Effector memory CD4-positive, alpha-beta T cell (primary cell): ENCODE results near the gene FANCI.
A peak's percentile ranks its signal among the peaks of the same experiment; 100 is the strongest.
"Not testable (repeated sequence)": the region's sequence is repeated elsewhere in the genome, so short reads cannot be mapped to it uniquely, and the experiment has no call there.

Source experiments
- DNase-seq, 3 donors: peaks; one replicate each; pipeline ENCODE4 v3.0.0-alpha.2; 2020
- H3K27ac ChIP-seq: 2 replicates; pipeline ENCODE4 v1.7.0; 2013; ENCODE audit warnings: mild to moderate bottlenecking, low read length, moderate library complexity; ENCODE audit not compliant: insufficient read depth, poor library complexity, severe bottlenecking
- H3K27me3 ChIP-seq: replicated peaks from 2 replicates; pipeline ENCODE4 v1.7.0; 2013; ENCODE audit warnings: mild to moderate bottlenecking, low read length; ENCODE audit not compliant: insufficient read depth, control insufficient read depth, poor library complexity, severe bottlenecking
- H3K36me3 ChIP-seq: 2 replicates; pipeline ENCODE4 v1.7.0; 2013; ENCODE audit warnings: mild to moderate bottlenecking, low read length, moderate library complexity; ENCODE audit not compliant: control insufficient read depth, insufficient read depth
- H3K4me1 ChIP-seq: 2 replicates; pipeline ENCODE4 v1.7.0; 2013; ENCODE audit warnings: low read length, mild to moderate bottlenecking; ENCODE audit not compliant: control insufficient read depth, insufficient read depth, poor library complexity, severe bottlenecking
- H3K4me3 ChIP-seq: 2 replicates; pipeline ENCODE4 v1.7.0; 2013; ENCODE audit warnings: low read length, low read depth, mild to moderate bottlenecking; ENCODE audit not compliant: insufficient read depth, poor library complexity, severe bottlenecking
- H3K9me3 ChIP-seq: 2 replicates; pipeline ENCODE4 v1.7.0; 2013; ENCODE audit warnings: mild to moderate bottlenecking, low read length, moderate library complexity; ENCODE audit not compliant: control insufficient read depth

FANCI gene

DNA sequence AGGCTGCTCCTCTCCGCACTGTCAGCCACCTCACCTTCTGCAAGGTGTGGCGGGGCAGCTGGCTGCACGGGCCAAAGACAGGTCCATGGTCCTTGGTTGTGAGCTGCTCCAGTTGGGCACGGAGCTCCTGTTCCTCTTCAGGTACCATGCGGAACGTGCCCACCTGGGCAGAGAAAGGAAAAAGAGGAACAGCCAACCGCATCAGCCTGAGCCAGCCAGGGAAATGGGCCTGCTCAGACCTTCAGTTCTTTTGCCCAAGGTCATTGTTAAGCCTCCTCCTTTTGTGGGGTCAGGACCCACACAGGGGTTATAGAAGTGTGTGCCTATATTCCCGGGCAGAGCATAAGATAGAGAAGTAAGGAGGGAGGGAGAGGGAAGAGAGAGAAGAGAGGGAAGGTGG is 25.2 kb upstream of the FANCI start:
- no peaks in the 10 kb centered on the region for H3K27me3 ChIP-seq
- no peak overlapping the region for H3K27ac ChIP-seq
- H3K4me3 ChIP-seq: no peak overlapping the region
- H3K4me1 ChIP-seq: no peaks in the 10 kb centered on the region
- DNase-seq: no peak
- H3K36me3 ChIP-seq: no peaks in the 10 kb centered on the region
- no peaks in the 10 kb centered on the region for H3K9me3 ChIP-seq

DNA sequence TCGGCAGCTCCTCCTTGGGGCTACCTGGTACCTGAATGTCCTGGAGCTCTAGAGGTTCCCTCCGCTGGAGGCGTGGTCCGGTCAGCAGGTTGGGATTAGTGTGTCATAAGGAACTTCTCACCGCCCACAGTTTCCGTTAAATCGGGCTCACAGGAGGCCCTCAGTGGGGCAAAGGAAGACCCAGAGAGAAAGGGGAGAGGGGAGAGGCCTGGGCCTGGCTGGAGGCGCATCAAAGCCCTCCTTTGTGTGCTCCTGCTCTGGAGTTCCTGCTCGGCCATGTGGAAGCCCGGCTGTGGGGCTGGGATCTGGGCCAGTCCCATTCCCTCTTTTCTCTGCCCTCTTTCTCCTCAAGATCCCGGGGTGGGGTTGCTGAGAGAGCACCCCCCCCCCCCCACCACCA is 22.2 kb upstream of the FANCI start, which contains the start of gene RLBP1:
TSS of gene RLBP1 (minus strand) at position 37 of the 400 bp plus-strand sequence. CDS start 2,604 bp downstream, outside the sequence.
- DNase-seq: no peak
- Histone ChIP-seq H3K27ac (no peak within 1 kb of the TSS), H3K27me3 (no peaks in the 10 kb centered on the region), H3K4me3 (no peak within 1 kb of the TSS), H3K9me3 (no peaks in the 10 kb centered on the region), H3K36me3 (no peaks in the 10 kb centered on the region), H3K4me1 (no peaks in the 10 kb centered on the region)

DNA sequence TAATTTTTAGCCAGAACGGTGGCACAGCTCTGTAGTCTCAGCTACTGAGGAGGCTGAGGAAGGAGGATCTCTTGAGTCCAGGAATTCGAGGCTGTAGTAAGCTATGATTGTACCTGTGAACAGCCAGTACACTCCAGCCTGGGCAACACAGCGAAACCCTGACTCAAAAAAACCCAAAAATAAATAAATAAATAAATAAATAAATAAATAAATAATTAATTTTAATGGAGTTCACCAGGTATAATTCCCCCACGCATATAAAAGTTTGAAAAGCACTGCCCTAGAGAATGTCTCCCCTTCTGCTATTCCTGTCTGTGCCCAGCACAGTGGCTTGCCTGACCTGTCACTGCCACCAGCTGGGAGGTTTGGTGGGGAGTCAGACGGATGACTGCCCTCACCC is 18.2 kb upstream of the FANCI start:
- Histone ChIP-seq H3K4me3 (no peak overlapping the region), H3K27me3 (no peaks in the 10 kb centered on the region), H3K4me1 (no peaks in the 10 kb centered on the region), H3K36me3 (no peaks in the 10 kb centered on the region), H3K9me3 (no peaks in the 10 kb centered on the region), H3K27ac (no peak overlapping the region)
- no peak for DNase-seq

DNA sequence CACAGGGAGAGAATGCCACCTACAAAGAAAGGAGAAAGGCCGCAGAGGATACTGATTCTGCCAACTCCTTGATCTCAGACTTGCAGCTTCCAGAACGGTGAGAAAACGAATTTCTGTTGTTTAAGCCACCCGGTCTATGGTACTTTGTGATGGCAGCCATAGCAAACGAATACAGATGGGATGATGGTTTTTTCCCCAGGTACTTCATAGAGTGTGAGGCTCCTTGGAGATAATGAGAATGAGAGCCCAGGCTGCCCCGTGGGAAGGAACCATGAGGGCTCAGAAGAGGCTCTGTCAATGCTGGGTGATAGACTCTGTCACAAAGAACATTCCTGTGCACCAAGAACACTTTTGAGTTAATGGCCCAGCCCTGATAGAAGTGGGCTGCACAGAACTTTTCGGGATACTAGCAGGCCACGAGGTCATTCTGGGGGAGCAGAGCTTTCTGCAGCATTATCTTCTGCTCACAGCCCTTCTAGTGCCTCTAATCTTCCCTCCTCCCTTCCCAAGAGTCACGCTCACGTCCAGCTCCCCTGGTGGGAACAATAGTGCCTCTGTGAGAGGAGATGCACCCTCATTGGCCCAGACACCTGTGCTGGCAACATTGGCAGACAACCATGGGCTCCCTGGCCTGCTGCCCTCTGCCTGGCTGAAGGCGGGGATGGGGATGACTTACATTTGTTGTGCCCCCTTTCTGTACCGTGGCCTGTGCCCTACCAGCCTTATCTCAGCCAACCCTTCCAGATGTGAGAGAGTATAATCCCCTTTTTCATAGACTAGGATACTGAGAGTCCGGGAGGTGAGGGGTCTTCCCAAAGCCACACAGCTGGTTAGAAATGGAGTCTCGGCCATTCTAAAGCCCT is 17.2 kb upstream of the FANCI start:
- DNase-seq: no peak
- no peak overlapping the region for H3K27ac ChIP-seq
- no peak overlapping the region for H3K4me3 ChIP-seq
- H3K36me3 ChIP-seq: no peaks in the 10 kb centered on the region
- H3K4me1 ChIP-seq: no peaks in the 10 kb centered on the region
- H3K27me3 ChIP-seq: no peaks in the 10 kb centered on the region
- no peaks in the 10 kb centered on the region for H3K9me3 ChIP-seq

DNA sequence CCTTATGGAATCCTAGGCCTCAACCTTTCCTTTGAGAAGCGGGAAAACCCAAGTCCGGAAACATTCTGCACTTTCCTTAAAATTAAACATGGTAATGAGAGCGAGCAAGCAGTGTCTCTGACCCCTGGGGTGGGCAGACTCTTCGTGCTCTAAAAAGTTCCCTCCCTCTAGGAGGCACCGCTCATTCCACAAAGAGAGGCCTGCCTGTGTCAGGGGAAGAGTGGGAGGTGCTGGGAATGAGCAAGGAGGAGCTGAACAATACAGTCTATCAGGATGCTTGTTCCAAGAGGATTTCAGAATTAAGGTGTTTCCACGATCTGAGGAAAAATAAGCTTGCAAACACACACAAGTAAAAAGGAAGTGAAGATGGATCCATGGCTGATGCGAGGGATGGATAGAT is 16.4 kb upstream of the FANCI start:
- no peaks in the 10 kb centered on the region for H3K36me3 ChIP-seq
- H3K27ac ChIP-seq: no peak overlapping the region
- H3K4me3 ChIP-seq: no peak overlapping the region
- no peak for DNase-seq
- no peaks in the 10 kb centered on the region for H3K27me3 ChIP-seq
- H3K4me1 ChIP-seq: no peaks in the 10 kb centered on the region
- H3K9me3 ChIP-seq: no peaks in the 10 kb centered on the region

DNA sequence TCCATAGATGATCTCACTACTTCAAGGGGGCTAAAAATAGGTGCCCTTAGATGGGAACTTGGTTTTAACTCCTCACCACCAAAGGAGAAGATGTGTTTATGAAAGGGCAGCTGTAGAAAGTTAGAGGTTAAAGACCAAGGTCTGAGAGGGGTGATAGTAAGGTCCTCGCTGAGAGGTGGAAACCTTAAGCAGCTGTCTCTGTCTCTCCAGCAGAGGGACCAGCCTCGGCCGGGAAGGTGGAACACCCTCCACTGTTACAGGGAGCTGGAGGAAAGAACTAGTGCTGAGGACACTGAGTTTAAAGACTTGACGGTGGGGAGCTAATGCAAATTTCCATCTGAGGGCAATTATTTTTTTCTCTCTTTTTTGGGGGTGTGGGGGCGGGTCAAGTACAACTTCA is 13.5 kb upstream of the FANCI start:
- Histone ChIP-seq H3K9me3 (no peaks in the 10 kb centered on the region), H3K4me3 (no peak overlapping the region), H3K4me1 (no peaks in the 10 kb centered on the region), H3K27me3 (no peaks in the 10 kb centered on the region), H3K27ac (no peak overlapping the region), H3K36me3 (no peaks in the 10 kb centered on the region)
- no peak for DNase-seq

DNA sequence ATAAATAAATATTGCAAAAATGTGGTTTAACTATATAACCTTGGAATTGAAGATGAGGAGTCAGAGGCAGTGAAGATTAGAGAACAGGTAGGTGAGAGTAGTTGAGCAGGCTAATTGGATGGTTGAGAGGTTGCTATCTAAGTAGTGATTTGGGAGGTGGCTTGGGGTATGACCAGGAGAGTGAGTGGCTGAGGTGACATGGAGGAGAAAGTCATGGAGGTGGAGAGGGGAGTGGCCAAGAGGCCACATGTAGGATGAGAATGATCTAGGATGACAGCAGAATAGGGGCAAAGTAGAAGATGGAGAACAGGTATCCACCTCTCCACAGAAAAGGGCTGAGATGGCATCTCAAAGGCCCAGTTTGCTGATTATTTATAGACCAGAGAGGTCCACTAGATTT is 11.9 kb upstream of the FANCI start:
- no peak overlapping the region for H3K27ac ChIP-seq
- no peaks in the 10 kb centered on the region for H3K27me3 ChIP-seq
- no peak overlapping the region for H3K4me3 ChIP-seq
- no peaks in the 10 kb centered on the region for H3K36me3 ChIP-seq
- H3K9me3 ChIP-seq: no peaks in the 10 kb centered on the region
- DNase-seq: no peak
- H3K4me1 ChIP-seq: no peaks in the 10 kb centered on the region

DNA sequence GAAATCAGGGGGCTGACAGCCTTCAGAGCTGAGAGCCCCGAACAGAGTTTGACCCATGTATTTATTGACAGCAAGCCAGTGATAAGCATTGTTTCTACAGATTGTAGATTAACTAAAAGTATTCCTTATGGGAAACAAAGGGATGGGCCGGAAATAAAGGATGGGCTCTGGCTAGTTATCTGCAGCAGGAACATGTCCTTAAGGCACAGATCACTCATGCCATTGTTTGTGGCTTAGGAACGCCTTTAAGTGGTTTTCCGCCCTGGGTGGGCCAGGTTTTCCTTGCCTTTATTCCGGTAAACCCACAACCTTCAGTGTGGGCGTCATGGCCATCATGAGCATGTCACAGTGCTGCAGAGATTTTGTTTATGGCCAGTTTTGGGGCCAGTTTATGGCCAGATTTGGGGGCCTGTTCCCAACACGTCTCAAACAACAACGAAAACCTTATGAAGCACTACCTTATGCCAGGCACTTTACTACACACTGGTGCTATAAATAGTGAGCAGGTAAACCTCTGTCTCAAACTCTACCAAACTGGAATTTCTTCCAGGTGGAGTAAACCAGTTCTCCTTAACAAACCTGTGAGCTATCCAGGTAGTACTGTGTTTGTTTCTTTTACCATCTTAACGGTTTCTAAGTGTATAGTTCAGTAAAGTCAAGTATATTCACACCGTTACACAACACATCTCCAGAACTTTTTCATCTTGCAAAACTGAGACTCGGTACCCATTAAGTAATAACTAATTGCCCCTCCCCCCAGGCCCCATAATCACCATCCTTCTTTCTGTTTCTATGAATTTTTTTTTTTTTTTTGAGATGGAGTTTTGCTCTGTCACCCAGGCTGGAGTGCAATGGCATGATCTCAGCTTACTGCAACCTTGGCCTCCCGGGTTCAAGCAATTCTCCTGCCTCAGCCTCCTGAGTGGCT is 3.6 kb upstream of the FANCI start:
- H3K27ac ChIP-seq, H3K9me3 ChIP-seq, DNase-seq, H3K4me3 ChIP-seq, H3K36me3 ChIP-seq, H3K27me3 ChIP-seq: not testable (repeated sequence)
- H3K4me1 ChIP-seq: peaks cover 12% of the 10 kb centered on the region

DNA sequence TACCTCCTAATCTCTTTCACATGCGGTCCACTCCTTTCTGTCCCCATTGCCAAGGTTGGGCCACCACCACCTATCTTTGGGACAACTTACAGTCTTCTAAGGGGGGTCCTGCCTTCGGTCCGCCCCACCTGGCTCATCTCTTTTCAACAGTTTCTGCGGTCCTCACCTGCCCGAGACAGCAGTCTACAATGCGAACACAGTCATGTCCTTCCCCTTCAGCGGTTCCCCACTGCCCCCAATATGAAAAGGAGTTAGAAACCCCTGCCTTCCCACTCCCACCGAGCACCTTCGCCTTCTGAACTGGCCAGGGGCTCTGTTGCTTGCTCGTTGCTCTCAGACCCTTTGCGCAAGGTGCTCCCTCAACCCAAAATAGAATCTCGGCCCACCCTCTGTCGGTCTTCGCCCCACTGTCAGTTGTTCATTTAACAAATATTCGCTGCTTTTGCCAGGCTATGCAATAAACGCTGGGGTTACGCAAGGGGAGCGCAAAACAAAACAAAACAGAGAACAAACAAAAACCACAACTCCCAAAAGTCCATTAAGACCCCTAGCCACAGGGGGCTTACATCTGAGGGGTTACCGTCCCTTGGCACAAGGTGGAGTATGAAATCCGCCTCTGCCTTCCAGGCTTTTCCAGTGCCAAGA is 611 bp upstream of the FANCI start:
- Histone ChIP-seq H3K4me3 (peak overlapping the region; percentile 74), H3K27ac (peak overlapping the region; percentile 11), H3K9me3 (no peaks in the 10 kb centered on the region), H3K4me1 (peaks cover 12% of the 10 kb centered on the region), H3K27me3 (no peaks in the 10 kb centered on the region), H3K36me3 (no peaks in the 10 kb centered on the region)
- no peak for DNase-seq
